ENCODE measurements around the gene RAB21. TPM values are rescaled to one million over a fixed set of nuclear protein-coding genes. Genes with fewer than 3 reads are reported as not detected.

The RAB21 gene
- total and polyA plus RNA-seq, 2 of the 4 experiments (the other 2 are of a cell fraction) = 13.8 to 15.0 TPM

DNA sequence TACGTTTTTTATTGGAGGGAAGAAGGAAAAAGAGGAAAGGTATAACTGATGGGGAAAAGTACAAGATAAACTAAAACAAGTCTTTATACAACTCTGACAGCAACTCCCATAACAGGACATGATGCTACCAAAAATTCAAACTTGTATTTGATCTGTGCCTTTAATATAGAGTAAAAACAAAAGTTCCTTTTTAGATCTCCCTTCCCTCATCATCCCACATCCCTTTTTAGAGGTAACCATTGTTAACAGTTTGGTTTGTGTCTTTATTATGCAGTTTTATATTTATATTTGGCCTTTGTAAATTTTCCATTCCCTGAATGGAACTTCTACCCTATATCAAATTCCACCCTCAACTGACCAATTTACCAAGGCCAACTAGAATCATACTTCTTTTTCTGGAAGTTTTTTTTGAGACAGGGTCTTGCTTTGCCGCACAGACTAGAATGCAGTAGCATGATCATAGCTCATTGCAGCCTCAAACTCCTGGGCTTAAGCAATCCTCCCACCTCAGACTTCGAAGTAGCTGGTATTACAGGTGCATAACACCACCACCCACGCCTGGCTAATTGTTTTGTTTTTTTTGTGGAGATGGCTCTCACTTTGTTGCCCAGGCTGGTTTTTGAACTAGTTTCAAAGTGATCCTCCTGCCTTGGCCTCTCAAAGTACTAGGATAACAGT is 36.9 kb downstream of the RAB21 start:
- dilution Hi-C loops (cut with HindIII; ENCODE audit: low sequenced_read_pairs, unreplicated experiment) (no loop called here), intact Hi-C loops (cut with micrococcal nuclease) (no loop called here), in situ Hi-C loops (cut with MboI; ENCODE audit: low sequenced_read_pairs) (no loop called here)
- Histone ChIP-seq H3K9me1 (ENCODE audit: insufficient read depth, low read length) (peaks cover 4% of the 10 kb centered on the region; the same call in 1 of the 2 replicates), H3K79me1 (ENCODE audit: low read depth in 1 of 2, low read length in 2 of 2) (peaks cover 0 to 4% of the 10 kb centered on the region in 2 experiments; a peak in 2 of 4 replicates), H3K27ac (ENCODE audit: insufficient read depth, low read length) (no peak overlapping the region), H3K56ac (ENCODE audit: extremely low read depth, insufficient read depth, low read length) (no peak overlapping the region), H2BK15ac (ENCODE audit: low read depth, low read length) (no peak overlapping the region), H2AFZ (replicated peaks; ENCODE audit: low read length, poor library complexity) (no peak overlapping the region), H4K8ac (ENCODE audit: low read depth in 2 of 2, low read length in 2 of 2) (no peak overlapping the region), H3K9me3 (ENCODE audit: control insufficient read depth, insufficient read depth, low read length) (no peaks in the 10 kb centered on the region), H2BK120ac (ENCODE audit: low read depth, low read length) (no peak overlapping the region), H2AK5ac (ENCODE audit: low read depth, low read length) (no peak overlapping the region), H3K9ac (ENCODE audit: low read depth, low read length) (no peak overlapping the region), H4K91ac (ENCODE audit: insufficient read depth, low read depth, low read length) (no peak overlapping the region), H2BK5ac (ENCODE audit: low read depth, low read length, poor library complexity, severe bottlenecking) (no peak overlapping the region), H3K36me3 (ENCODE audit: control insufficient read depth, insufficient read depth, low read length) (peaks cover 5% of the 10 kb centered on the region), H2AK9ac (replicated peaks; ENCODE audit: low read depth, low read length, poor library complexity) (no peak overlapping the region), H2BK20ac (ENCODE audit: low read depth, low read length) (no peak overlapping the region), H3K4me2 (ENCODE audit: low read depth, low read length) (no peak overlapping the region), H4K20me1 (ENCODE audit: insufficient read depth, low read length) (no peaks in the 10 kb centered on the region), H3K27me3 (ENCODE audit: control insufficient read depth, insufficient read depth, low read length) (no peaks in the 10 kb centered on the region), H3K4ac (ENCODE audit: low read depth, low read length) (no peak overlapping the region), H3K18ac (ENCODE audit: low read depth, low read length) (no peak overlapping the region), H3K14ac (replicated peaks; ENCODE audit: low read depth, low read length) (no peak overlapping the region), H4K5ac (ENCODE audit: low read depth, low read length) (no peak overlapping the region), H3K4me1 (ENCODE audit: control insufficient read depth, insufficient read depth, low read length) (no peaks in the 10 kb centered on the region), H3K23ac (ENCODE audit: low read depth, low read length) (no peak overlapping the region), H3K4me3 (ENCODE audit: insufficient read depth, low read depth, low read length) (no peak overlapping the region)
- CTCF ChIA-PET = interaction anchor here (2.0 kb wide), 1 partner anchor 11 kb away, joined by 9 read pairs; no protein-coding TSS in a partner anchor
- POLR2A ChIA-PET (ENCODE audit: unreplicated experiment) = no interaction called here
- DNase-seq = no peak
- TF ChIP-seq BHLHE40 (IDR thresholded peaks at IDR 0.05; ENCODE audit: low read depth, low read length) (no peak), CEBPB (IDR thresholded peaks at IDR 0.05; ENCODE audit: low read depth, low read length) (no peak), USF2 (IDR thresholded peaks at IDR 0.05; ENCODE audit: low read depth, low read length) (no peak), RFX5 (IDR thresholded peaks at IDR 0.05; ENCODE audit: low read depth, low read length) (no peak), RCOR1 (IDR thresholded peaks at IDR 0.05; ENCODE audit: insufficient replicate concordance, low read length) (no peak), RAD21 (IDR thresholded peaks at IDR 0.05; ENCODE audit: low read length) (no peak), POLR2A (IDR thresholded peaks at IDR 0.05; ENCODE audit: low read depth, low read length) (no peak), ELK1 (IDR thresholded peaks at IDR 0.05; ENCODE audit: borderline replicate concordance, low read depth, low read length) (no peak), SMC3 (IDR thresholded peaks at IDR 0.05; ENCODE audit: low read depth, low read length) (no peak), MXI1 (IDR thresholded peaks at IDR 0.05; ENCODE audit: borderline replicate concordance, low read depth, low read length) (no peak), MAFK (IDR thresholded peaks at IDR 0.05; ENCODE audit: low read depth, low read length) (no peak), MAZ (IDR thresholded peaks at IDR 0.05; ENCODE audit: borderline replicate concordance, low read depth, low read length) (no peak), CHD1 (IDR thresholded peaks at IDR 0.05; ENCODE audit: low read depth, low read length) (no peak), FOS (IDR thresholded peaks at IDR 0.05; ENCODE audit: low read depth, low read length) (no peak)
- TF ChIP-seq, protein P1, sequence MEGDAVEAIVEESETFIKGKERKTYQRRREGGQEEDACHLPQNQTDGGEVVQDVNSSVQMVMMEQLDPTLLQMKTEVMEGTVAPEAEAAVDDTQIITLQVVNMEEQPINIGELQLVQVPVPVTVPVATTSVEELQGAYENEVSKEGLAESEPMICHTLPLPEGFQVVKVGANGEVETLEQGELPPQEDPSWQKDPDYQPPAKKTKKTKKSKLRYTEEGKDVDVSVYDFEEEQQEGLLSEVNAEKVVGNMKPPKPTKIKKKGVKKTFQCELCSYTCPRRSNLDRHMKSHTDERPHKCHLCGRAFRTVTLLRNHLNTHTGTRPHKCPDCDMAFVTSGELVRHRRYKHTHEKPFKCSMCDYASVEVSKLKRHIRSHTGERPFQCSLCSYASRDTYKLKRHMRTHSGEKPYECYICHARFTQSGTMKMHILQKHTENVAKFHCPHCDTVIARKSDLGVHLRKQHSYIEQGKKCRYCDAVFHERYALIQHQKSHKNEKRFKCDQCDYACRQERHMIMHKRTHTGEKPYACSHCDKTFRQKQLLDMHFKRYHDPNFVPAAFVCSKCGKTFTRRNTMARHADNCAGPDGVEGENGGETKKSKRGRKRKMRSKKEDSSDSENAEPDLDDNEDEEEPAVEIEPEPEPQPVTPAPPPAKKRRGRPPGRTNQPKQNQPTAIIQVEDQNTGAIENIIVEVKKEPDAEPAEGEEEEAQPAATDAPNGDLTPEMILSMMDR (conservative IDR thresholded peaks at IDR 0.05; ENCODE audit: low read depth, low read length) = no peak
- no TSS peak for BruUV-seq (replicated peaks)
- no peak for ATAC-seq (ENCODE audit: low read depth)
- WGBS, 2 experiments (ENCODE audit: extremely low coverage in 2 of 2, insufficient read length in 1 of 2) = 33% methylated on average over 1 of the region's 4 CpGs; no CpG with 5 or more reads in 1 of the 2 experiments

All from IMR-90 (cell line).